GM18526 (cell line): ENCODE results near the gene CIB1.

Experiments
- POLR2A ChIP-seq: IDR thresholded peaks from 3 replicates; pipeline ENCODE4 v1.6.1; 2011; ENCODE audit not compliant: insufficient read length; ENCODE audit errors: extremely low read depth

The CIB1 gene

DNA sequence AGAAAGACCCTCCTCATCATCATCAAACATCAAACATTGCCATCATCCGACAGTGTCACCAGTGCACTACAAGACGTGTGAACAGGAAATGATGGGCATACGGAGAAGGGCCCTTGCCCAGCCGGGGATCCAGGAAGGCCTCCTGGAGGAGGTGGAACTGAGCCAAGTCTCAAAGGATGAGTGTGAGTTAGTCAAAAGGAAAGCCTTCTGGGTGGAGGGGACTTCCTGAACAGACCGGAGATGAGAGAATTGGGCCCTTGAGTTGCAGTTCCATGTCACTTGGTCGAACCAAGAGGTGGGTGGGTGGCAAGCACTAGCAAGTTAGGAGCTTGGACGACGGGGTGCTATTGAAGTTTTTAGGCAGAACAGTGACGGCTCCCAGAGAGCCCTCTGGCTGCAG is 24.1 kb downstream of the CIB1 start:
- TF ChIP-seq POLR2A, result no peak

DNA sequence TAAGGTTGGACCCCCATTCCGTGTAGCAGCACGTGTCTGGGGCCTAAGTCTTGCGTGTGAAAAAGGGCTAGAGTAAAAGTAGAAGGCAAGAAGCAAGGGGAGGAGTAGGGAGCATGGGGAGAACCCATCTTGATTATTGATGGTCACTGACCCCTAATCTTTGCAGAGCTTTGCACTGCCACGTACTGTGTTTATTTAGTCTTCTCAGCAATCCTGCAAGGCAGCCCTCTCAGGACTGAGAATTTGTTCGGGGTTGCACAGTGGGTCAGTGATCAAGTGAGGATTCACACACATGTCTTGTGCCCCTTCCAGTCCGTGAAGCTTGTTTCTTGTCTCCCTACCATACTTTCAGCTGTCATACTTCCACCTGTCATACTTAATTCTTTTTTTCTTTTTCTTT is 25.4 kb downstream of the CIB1 start:
- no peak for TF ChIP-seq POLR2A

DNA sequence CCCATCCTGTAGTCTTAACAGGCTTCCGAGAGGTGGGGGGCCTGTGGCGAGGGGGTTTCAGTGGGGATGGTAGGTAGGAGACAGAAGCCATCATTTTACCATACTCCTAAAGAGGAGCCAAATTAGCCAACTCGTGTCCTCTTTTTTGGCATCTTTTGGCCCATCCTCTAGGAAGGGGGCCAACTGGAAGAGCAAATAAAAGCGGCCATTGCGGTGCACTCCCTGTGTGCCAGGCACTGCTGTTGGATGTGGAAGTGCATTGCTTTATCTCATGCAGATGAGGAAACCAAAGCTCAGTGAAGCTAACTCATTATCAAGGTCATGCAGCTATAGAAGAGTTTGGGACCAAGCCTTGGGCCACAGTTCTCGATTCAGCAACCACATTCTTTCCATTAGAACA is 26.5 kb downstream of the CIB1 start:
- no peak for TF ChIP-seq POLR2A

DNA sequence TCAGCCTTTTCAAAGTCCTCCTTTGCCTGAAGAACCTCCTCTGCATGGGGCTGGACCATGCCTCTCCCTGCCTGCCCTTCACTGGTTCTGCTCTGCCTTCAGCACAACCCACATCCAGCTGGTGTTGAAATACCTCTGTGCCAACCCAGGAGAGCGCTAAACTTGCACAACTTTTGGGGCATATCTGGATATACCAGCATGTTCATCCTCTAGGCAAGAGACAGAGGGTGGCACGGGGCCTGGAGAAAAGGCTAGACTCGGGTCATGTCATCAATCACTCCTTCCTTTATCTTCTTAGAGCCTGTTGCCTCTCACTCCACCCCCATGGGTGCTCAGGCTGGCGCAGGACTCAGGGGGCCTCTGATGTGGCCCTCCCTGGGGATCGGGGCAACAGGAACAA is 27.9 kb downstream of the CIB1 start:
- TF ChIP-seq POLR2A, result no peak

GRCh38 chr15:90205050-90205848 is 28.5 kb downstream of the CIB1 start:
- TF ChIP-seq POLR2A, result no peak

- no peak for TF ChIP-seq POLR2A
These were observed 29.8 kb downstream of the CIB1 start for GRCh38 chr15:90203922-90204321.

- TF ChIP-seq POLR2A, result no peak
These were observed 30.3 kb downstream of the CIB1 start for GRCh38 chr15:90203473-90203872.

DNA sequence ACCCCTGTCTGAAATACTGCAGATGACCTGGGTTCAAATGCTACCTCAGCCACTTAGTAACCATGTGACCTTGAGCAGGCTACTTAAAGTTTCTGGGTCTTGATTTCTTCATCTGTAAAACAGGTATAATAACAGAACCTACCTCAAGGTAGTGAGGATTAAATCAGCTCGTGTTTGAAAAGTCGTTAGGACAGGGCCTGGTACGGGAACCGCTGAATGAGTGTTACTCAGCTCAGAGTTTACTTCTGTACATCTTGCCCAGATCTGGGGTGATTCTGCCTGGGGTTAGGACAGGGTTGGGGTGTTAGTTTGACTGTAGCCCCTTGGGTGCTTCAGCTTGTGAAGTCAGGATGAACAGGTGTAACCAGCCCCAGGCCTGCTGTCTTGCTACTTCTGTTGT is 30.8 kb downstream of the CIB1 start:
- TF ChIP-seq POLR2A, result no peak

DNA sequence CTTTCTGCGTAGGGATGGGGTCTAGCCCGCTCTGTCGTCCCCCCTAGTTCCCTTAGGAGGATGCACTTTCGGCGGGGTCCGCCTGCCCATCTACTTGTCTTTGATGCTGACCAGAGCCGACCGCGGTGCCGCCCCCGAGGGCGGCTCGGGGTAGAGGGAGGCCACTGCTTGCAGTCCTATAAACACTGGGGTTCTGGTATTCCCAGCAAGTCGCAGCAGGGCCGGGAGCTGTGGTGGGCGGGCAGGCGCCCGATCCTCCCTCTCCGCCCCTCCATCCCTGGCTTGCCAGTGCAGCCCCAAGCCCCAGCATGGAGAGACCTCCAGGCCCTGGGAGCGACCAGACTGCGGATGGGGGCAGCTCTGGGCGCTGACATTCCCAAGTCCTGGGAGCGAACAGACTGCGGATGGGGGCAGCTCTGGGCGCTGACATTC is 31.8 kb downstream of the CIB1 start:
- TF ChIP-seq POLR2A, result no peak

- peak; percentile 76 for TF ChIP-seq POLR2A
These were observed 32.4 kb downstream of the CIB1 start, which contains the start of gene SEMA4B for GRCh38 chr15:90201130-90201943. Gene SEMA4B (plus strand): TSS chr15:90201330. CDS start chr15:90201579, 249 bp downstream.

DNA sequence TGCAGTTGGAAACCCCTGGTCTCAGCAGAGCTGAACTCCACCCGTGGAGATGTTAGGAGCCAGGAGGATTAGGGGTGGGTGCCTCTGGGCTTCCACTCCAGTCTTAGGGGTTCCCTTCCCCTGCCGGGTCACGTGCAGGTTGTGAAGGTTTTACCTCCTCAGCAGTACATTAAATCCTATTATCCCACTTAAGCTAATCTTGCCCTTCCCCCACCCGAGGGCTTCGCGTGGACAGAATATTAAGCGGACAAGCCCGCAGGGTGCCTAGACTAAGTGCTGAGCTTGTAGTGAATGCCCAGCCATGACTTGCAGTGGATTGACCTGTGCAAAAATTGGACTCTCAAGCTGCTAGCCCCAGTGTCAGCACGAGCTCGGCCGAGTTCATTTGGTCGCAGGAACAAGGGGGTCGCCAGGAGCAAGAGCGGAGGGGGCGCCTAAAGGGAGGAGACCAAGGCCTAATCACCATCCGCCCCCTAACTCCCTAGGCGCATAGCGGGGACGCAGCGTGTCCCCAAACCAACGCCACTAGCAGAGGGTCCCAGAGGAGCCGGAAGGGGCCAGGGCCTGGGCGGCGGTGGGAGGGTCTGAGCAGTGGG is 33.1 kb downstream of the CIB1 start:
- TF ChIP-seq POLR2A, result no peak

GRCh38 chr15:90194655-90195054 is 39.1 kb downstream of the CIB1 start:
- no peak for TF ChIP-seq POLR2A

GRCh38 chr15:90192961-90193786 is 40.6 kb downstream of the CIB1 start:
- no peak for TF ChIP-seq POLR2A

DNA sequence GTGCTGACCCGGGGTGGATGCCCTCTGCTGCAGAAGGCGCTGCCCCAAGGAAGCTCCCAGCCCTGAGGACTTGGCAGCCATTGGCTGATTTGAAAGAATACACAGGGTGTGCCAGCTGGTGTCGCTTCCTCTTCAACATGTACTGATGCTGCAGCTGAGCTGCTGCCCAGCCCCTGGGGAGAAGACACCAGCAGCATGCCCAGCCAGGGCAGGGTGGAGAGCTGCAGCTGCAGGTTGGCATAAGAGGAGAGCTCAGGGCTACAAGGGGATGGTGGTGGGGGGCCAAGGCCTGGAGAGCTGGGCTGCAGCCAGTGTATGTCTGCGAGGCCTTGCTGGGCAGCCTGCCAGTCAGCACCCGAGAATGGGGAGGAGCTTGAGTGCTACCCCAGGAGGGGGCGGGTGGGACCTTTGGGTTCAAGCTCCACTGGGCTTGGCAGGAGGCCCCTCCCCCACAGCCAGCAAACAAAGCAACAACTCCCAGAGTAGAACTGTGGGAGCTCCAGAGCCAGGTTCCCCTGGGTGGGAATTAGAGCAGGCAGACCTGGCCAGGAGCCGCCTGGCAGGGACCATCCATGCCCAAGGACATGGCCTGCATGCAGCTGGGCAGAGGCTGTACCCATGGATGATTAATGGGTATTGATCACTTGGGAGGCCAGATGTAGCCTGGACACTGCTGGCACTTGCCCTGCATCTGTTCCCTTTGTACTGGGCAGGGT is 41.8 kb downstream of the CIB1 start:
- TF ChIP-seq POLR2A, result peak; percentile 53

GRCh38 chr15:90191344-90191687 is 42.4 kb downstream of the CIB1 start:
- TF ChIP-seq POLR2A, result no peak
